ENCODE data around the gene TSPAN6. TPM values are rescaled to one million over a fixed set of nuclear protein-coding genes. Genes with fewer than 3 reads are reported as not detected.

Gene TSPAN6
- total and polyA plus RNA-seq, 2 of the 4 experiments (the other 2 are of a cell fraction) = 16.1 to 20.1 TPM

GRCh38 chrX:100648458-100649417 is 12.1 kb upstream of the TSPAN6 start:
- no TSS peak for BruUV-seq (replicated peaks)
- H4K91ac ChIP-seq (ENCODE audit: insufficient read depth, low read depth, low read length) = peak overlapping the region; percentile 78
- peak overlapping the region; percentile 57 to 79; a peak in 3 of 4 replicates for H4K8ac ChIP-seq (ENCODE audit: low read depth in 2 of 2, low read length in 2 of 2)
- H2AK5ac ChIP-seq (ENCODE audit: low read depth, low read length) = peak overlapping the region; percentile 83
- H2BK5ac ChIP-seq (ENCODE audit: low read depth, low read length, poor library complexity, severe bottlenecking) = peak overlapping the region; percentile 93
- H2BK15ac ChIP-seq (ENCODE audit: low read depth, low read length) = peak overlapping the region; percentile 59; the same call in 2 of the 3 replicates
- H3K27me3 ChIP-seq (ENCODE audit: control insufficient read depth, insufficient read depth, low read length) = no peaks in the 10 kb centered on the region
- peak overlapping the region; percentile 90 for H3K4ac ChIP-seq (ENCODE audit: low read depth, low read length)
- H3K23ac ChIP-seq (ENCODE audit: low read depth, low read length) = peak overlapping the region; percentile 83
- peak overlapping the region; percentile 44 for H2AK9ac ChIP-seq (replicated peaks; ENCODE audit: low read depth, low read length, poor library complexity)
- ATAC-seq (ENCODE audit: low read depth) (peak; percentile 43), DNase-seq (peak; percentile 84)
- WGBS, 2 experiments (ENCODE audit: extremely low coverage in 2 of 2, insufficient read length in 1 of 2) = no CpG with 5 or more reads among the region's 8 CpGs
- no peaks in the 10 kb centered on the region for H4K20me1 ChIP-seq (ENCODE audit: insufficient read depth, low read length)
- H3K9me1 ChIP-seq (ENCODE audit: insufficient read depth, low read length) = peaks cover 8% of the 10 kb centered on the region
- H3K18ac ChIP-seq (ENCODE audit: low read depth, low read length) = peak overlapping the region; percentile 96
- H3K36me3 ChIP-seq (ENCODE audit: control insufficient read depth, insufficient read depth, low read length) = 0 out of 2 replicates have a peak, but pooled peaks cover 1% of the 10 kb centered on the region
- peak overlapping the region; percentile 77 for H3K9ac ChIP-seq (ENCODE audit: low read depth, low read length)
- peak overlapping the region; percentile 67 for H3K4me2 ChIP-seq (ENCODE audit: low read depth, low read length)
- H3K14ac ChIP-seq (replicated peaks; ENCODE audit: low read depth, low read length) = peak overlapping the region; percentile 61
- H3K56ac ChIP-seq (ENCODE audit: extremely low read depth, insufficient read depth, low read length) = peak overlapping the region; percentile 40
- peak overlapping the region; percentile 96 for H3K27ac ChIP-seq (ENCODE audit: insufficient read depth, low read length)
- no peak overlapping the region for H2AFZ ChIP-seq (replicated peaks; ENCODE audit: low read length, poor library complexity)
- in situ Hi-C loops (cut with MboI; ENCODE audit: low sequenced_read_pairs) (no loop called here), intact Hi-C loops (cut with micrococcal nuclease) (no loop called here), dilution Hi-C loops (cut with HindIII; ENCODE audit: low sequenced_read_pairs, unreplicated experiment) (no loop called here)
- H3K4me1 ChIP-seq (ENCODE audit: control insufficient read depth, insufficient read depth, low read length) = peaks cover 20% of the 10 kb centered on the region
- H2BK20ac ChIP-seq (ENCODE audit: low read depth, low read length) = peak overlapping the region; percentile 69; the same call in 1 of the 2 replicates
- H3K4me3 ChIP-seq (ENCODE audit: insufficient read depth, low read depth, low read length) = no peak overlapping the region
- TF ChIP-seq RFX5 (IDR thresholded peaks at IDR 0.05; ENCODE audit: low read depth, low read length) (no peak), CTCF (conservative IDR thresholded peaks at IDR 0.05; ENCODE audit: low read depth, low read length) (no peak), POLR2A (IDR thresholded peaks at IDR 0.05; ENCODE audit: low read depth, low read length) (peak; percentile 45), MAFK (IDR thresholded peaks at IDR 0.05; ENCODE audit: low read depth, low read length) (no peak)
- CTCF ChIA-PET = interaction anchor here (1.0 to 1.8 kb wide), 4 partner anchors 12 to 36 kb away, joined by 3 to 8 read pairs (median 5); no protein-coding TSS in a partner anchor
- POLR2A ChIA-PET (ENCODE audit: unreplicated experiment) = interaction anchor here (0.5 to 1.1 kb wide), 3 partner anchors 11 to 177 kb away, joined by 3 to 12 read pairs (median 3); partner anchors contain the start of gene TSPAN6
- peak overlapping the region; percentile 90 for H4K5ac ChIP-seq (ENCODE audit: low read depth, low read length)
- peaks cover 0 to 11% of the 10 kb centered on the region in 2 experiments; a peak in 2 of 4 replicates for H3K79me1 ChIP-seq (ENCODE audit: low read depth in 1 of 2, low read length in 2 of 2)
- no peaks in the 10 kb centered on the region for H3K9me3 ChIP-seq (ENCODE audit: control insufficient read depth, insufficient read depth, low read length)
- peak overlapping the region; percentile 86 for H2BK120ac ChIP-seq (ENCODE audit: low read depth, low read length)

All from IMR-90 (cell line).